ENCODE measurements around the gene ALOX5. TPM values are rescaled to one million over a fixed set of nuclear protein-coding genes. Genes with fewer than 3 reads are reported as not detected.

The ALOX5 gene
- total RNA-seq, 4 donors from 2014 or later: 13.5 to 27.2 (median 21.1) TPM

- no peaks in the 10 kb centered on the region for H3K27me3 ChIP-seq
- DNase-seq: no peak
- WGBS, 2 donors (ENCODE audit: low coverage in 1 of 2): 94% methylated on average over 7 of the region's 7 CpGs; no CpG with 5 or more reads in 1 of the 2 donors
- in situ Hi-C loops (cut with MboI; ENCODE audit: low pct_ligation_motif_present in 1 of 4, low pct_unique_long_range_greater_than_20kb in 1 of 4, low sequenced_read_pairs in 3 of 4): loop anchor here in 2 of 4 donors (25.0 kb wide), 1 partner anchor 205 kb away; the partner anchor contains the start of gene ZFAND4 (in 2 of the 2)
- no peaks in the 10 kb centered on the region for H3K4me1 ChIP-seq
- no peak overlapping the region for H3K27ac ChIP-seq
- no peak overlapping the region for H3K4me3 ChIP-seq
- TF ChIP-seq POLR2AphosphoS5 (IDR thresholded peaks at IDR 0.05) (no peak), EP300 (IDR thresholded peaks at IDR 0.05; ENCODE audit: low read depth) (no peak), CTCF (IDR thresholded peaks at IDR 0.05) (no peak)
- H3K9me3 ChIP-seq: no peaks in the 10 kb centered on the region
- intact Hi-C loops (cut with DNase I; ENCODE audit: low total_unique reads): no loop called here
- peaks cover 0 to 23% (median 4%) of the 10 kb centered on the region in 4 donors for H3K36me3 ChIP-seq
Observed at GRCh38 chr10:45456822-45457221, 82.8 kb downstream of the ALOX5 start.

DNA sequence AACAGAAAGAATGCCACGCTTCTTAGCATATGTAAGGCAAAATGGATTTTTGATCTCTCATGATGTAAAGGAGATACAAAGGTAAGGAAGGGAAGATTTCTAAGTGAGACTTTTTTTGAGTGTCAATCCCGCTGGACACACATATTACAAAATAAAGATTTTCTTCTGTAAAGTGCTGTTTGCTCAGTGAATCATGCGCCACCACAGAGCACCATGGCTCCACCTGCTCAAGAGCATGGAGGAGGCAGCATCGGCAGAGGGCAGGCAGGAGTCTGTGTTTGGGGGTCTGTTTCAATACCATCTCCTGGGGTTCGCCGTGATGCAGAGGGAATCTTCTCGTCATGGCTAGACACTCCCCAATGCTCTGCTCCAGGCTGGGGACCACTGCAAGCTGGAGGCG is 83.5 kb downstream of the ALOX5 start:
- Histone ChIP-seq H3K27me3 (no peaks in the 10 kb centered on the region), H3K4me1 (no peaks in the 10 kb centered on the region), H3K36me3 (peaks cover 0 to 23% (median 4%) of the 10 kb centered on the region in 4 donors), H3K27ac (no peak overlapping the region), H3K4me3 (no peak overlapping the region), H3K9me3 (no peaks in the 10 kb centered on the region)
- intact Hi-C loops (cut with DNase I; ENCODE audit: low total_unique reads): no loop called here
- in situ Hi-C loops (cut with MboI; ENCODE audit: low pct_ligation_motif_present in 1 of 4, low pct_unique_long_range_greater_than_20kb in 1 of 4, low sequenced_read_pairs in 3 of 4): loop anchor here in 2 of 4 donors (25.0 kb wide), 1 partner anchor 205 kb away; the partner anchor contains the start of gene ZFAND4 (in 2 of the 2)
- TF ChIP-seq POLR2A (IDR thresholded peaks at IDR 0.05) (no peak), EP300 (IDR thresholded peaks at IDR 0.05; ENCODE audit: low read depth) (no peak), CTCF (IDR thresholded peaks at IDR 0.05) (no peak), POLR2AphosphoS5 (IDR thresholded peaks at IDR 0.05) (no peak)
- no peak for DNase-seq
- 92 to 96% methylated on average over 4 to 8 of the region's 8 CpGs for WGBS, 2 donors (ENCODE audit: low coverage in 1 of 2)

GRCh38 chr10:45460235-45460878 is 86.3 kb downstream of the ALOX5 start:
- Histone ChIP-seq H3K36me3 (peaks cover 0 to 23% (median 4%) of the 10 kb centered on the region in 4 donors), H3K4me3 (no peak overlapping the region), H3K27me3 (no peaks in the 10 kb centered on the region), H3K4me1 (peaks cover 0 to 5% (median 2%) of the 10 kb centered on the region in 4 donors), H3K27ac (peak overlapping the region; percentile 16 to 64 (median 33)), H3K9me3 (no peaks in the 10 kb centered on the region)
- TF ChIP-seq POLR2A (IDR thresholded peaks at IDR 0.05): no peak
- no peak for TF ChIP-seq CTCF (IDR thresholded peaks at IDR 0.05)
- TF ChIP-seq EP300 (IDR thresholded peaks at IDR 0.05; ENCODE audit: low read depth): no peak
- peak; percentile 37 for DNase-seq
- in situ Hi-C loops (cut with MboI; ENCODE audit: low pct_ligation_motif_present in 1 of 4, low pct_unique_long_range_greater_than_20kb in 1 of 4, low sequenced_read_pairs in 3 of 4): loop anchor here in 2 of 4 donors (25.0 kb wide), 1 partner anchor 202 kb away; the partner anchor contains the start of gene ZFAND4 (in 2 of the 2)
- intact Hi-C loops (cut with DNase I; ENCODE audit: low total_unique reads): no loop called here
- 78 to 80% methylated on average over 3 to 6 of the region's 6 CpGs for WGBS, 2 donors (ENCODE audit: low coverage in 1 of 2)

- intact Hi-C loops (cut with DNase I; ENCODE audit: low total_unique reads): no loop called here
- Histone ChIP-seq H3K9me3 (no peaks in the 10 kb centered on the region), H3K4me1 (peaks cover 0 to 5% (median 2%) of the 10 kb centered on the region in 4 donors), H3K27ac (peak overlapping the region in 3 of 4 donors; percentile 31 to 64 (median 35)), H3K36me3 (peaks cover 0 to 23% (median 4%) of the 10 kb centered on the region in 4 donors), H3K27me3 (no peaks in the 10 kb centered on the region), H3K4me3 (no peak overlapping the region)
- 67% methylated on average over 1 to 7 of the region's 7 CpGs for WGBS, 2 donors (ENCODE audit: low coverage in 1 of 2)
- TF ChIP-seq CTCF (IDR thresholded peaks at IDR 0.05) (no peak), POLR2A (IDR thresholded peaks at IDR 0.05) (no peak), EP300 (IDR thresholded peaks at IDR 0.05; ENCODE audit: low read depth) (no peak), POLR2AphosphoS5 (IDR thresholded peaks at IDR 0.05) (no peak)
- in situ Hi-C loops (cut with MboI; ENCODE audit: low pct_ligation_motif_present in 1 of 4, low pct_unique_long_range_greater_than_20kb in 1 of 4, low sequenced_read_pairs in 3 of 4): loop anchor here in 2 of 4 donors (25.0 kb wide), 1 partner anchor 201 kb away; the partner anchor contains the start of gene ZFAND4 (in 2 of the 2)
- peak; percentile 49 for DNase-seq
Observed at GRCh38 chr10:45461034-45461433, 87.0 kb downstream of the ALOX5 start.

Measured in transverse colon (tissue), 4 donors.